HTR-8/SVneo (cell line): ENCODE results near the gene CNTROB.

Experiments used
- DNase-seq: peaks from one replicate; pipeline ENCODE4 v3.0.0; 2011; ENCODE audit warnings: low spot score, mixed read lengths; ENCODE audit not compliant: insufficient read length
- FAIRE-seq: peaks from 2 replicates; lab custom pipeline; 2011; peaks lifted over from hg19 to GRCh38; lab: Jason Lieb, UNC

The CNTROB gene

GRCh38 chr17:7903154-7904103, 28.6 kb upstream of the CNTROB start:
- FAIRE-seq, result peak; percentile 40
- no peak for DNase-seq

GRCh38 chr17:7909089-7909488, 22.9 kb upstream of the CNTROB start:
- no peak for FAIRE-seq
- DNase-seq, result no peak

GRCh38 chr17:7910281-7910680, 21.7 kb upstream of the CNTROB start:
- FAIRE-seq, result no peak

GRCh38 chr17:7910711-7911110, 21.3 kb upstream of the CNTROB start:
- DNase-seq (no peak), FAIRE-seq (no peak)

More at GRCh38 chr17:7910281-7910680, 21.7 kb upstream of the CNTROB start:
- DNase-seq, result no peak

GRCh38 chr17:7911116-7911515, 20.9 kb upstream of the CNTROB start:
- DNase-seq, result no peak

GRCh38 chr17:7912927-7913524, 19.0 kb upstream of the CNTROB start:
- peak; percentile 63 for DNase-seq
- FAIRE-seq, result peak; percentile 4

More at GRCh38 chr17:7911116-7911515, 20.9 kb upstream of the CNTROB start:
- FAIRE-seq, result no peak

GRCh38 chr17:7915179-7915610, 16.8 kb upstream of the CNTROB start:
- FAIRE-seq, result peak; percentile 42

GRCh38 chr17:7915611-7916384, 16.2 kb upstream of the CNTROB start, which contains the start of gene RNF227:
TSS of gene RNF227 (minus strand) at chr17:7916289. CDS start at chr17:7916195, 94 bp downstream.
- FAIRE-seq (peak; percentile 97), DNase-seq (peak; percentile 84)

More at GRCh38 chr17:7915179-7915610, 16.8 kb upstream of the CNTROB start:
- DNase-seq, result no peak

- FAIRE-seq, result no peak
- DNase-seq, result no peak
These were observed 15.7 kb upstream of the CNTROB start for GRCh38 chr17:7916385-7916682.

GRCh38 chr17:7916808-7917207, 15.2 kb upstream of the CNTROB start:
- DNase-seq, result peak; percentile 21
- FAIRE-seq, result no peak

GRCh38 chr17:7922269-7922844, 9.6 kb upstream of the CNTROB start:
- no peak for FAIRE-seq
- no peak for DNase-seq

GRCh38 chr17:7922845-7923628, 9.0 kb upstream of the CNTROB start:
- DNase-seq (no peak), FAIRE-seq (no peak)

- FAIRE-seq (no peak), DNase-seq (no peak)
These were observed 4.4 kb upstream of the CNTROB start for GRCh38 chr17:7927596-7927995.

GRCh38 chr17:7929158-7930023, 2.6 kb upstream of the CNTROB start, which contains the start of gene KCNAB3:
TSS of gene KCNAB3 (minus strand) at chr17:7929856. CDS start at chr17:7929435, 421 bp downstream.
- FAIRE-seq, result no peak
- DNase-seq, result peak; percentile 73

- FAIRE-seq (no peak), DNase-seq (no peak)
These were observed 970 bp upstream of the CNTROB start for GRCh38 chr17:7930841-7931631.

GRCh38 chr17:7932483-7932891, 481 bp downstream of the CNTROB start:
- peak; percentile 51 for DNase-seq
- no peak for FAIRE-seq

GRCh38 chr17:7932949-7933348, 943 bp downstream of the CNTROB start:
- FAIRE-seq, result peak; percentile 46
- DNase-seq, result peak; percentile 79

- DNase-seq, result no peak
- no peak for FAIRE-seq
These were observed 3.9 kb downstream of the CNTROB start for GRCh38 chr17:7935859-7936258.
